Thymus (tissue), 2 donors: Measurements from ENCODE around the gene FSIP1. TPM values are rescaled to one million over a fixed set of nuclear protein-coding genes. Genes with fewer than 3 reads are reported as not detected.

Experiments
- polyA plus RNA-seq: library from polyadenylated mRNA; stranded (reverse); fragments of 200-250 nt; gene quantifications from one replicate; pipeline ENCODE4 v1.2.3, GENCODE V29; 2013
- total RNA-seq: library from RNA; stranded (reverse); fragments of 120-200 nt; gene quantifications from one replicate; pipeline ENCODE4 v1.2.4, GENCODE V29; 2013
- donor health status: healthy.

Gene FSIP1
- total and polyA plus RNA-seq, 2 donors, result 0.37 to 0.76 TPM

Other genes starting within 250 kb of the FSIP1 start
- 9.0 TPM for gene THBS1, start 201.8 kb downstream of the FSIP1 start, total RNA-seq
- 26.2 TPM for gene THBS1, start 201.8 kb downstream of the FSIP1 start, polyA plus RNA-seq
- 2.9 TPM for gene GPR176, start 137.4 kb upstream of the FSIP1 start, total RNA-seq
- gene GPR176, start 137.4 kb upstream of the FSIP1 start, polyA plus RNA-seq, result 3.5 TPM
- gene EIF2AK4, start 151.3 kb upstream of the FSIP1 start, total RNA-seq, result 22.9 TPM
- 57.0 TPM for gene EIF2AK4, start 151.3 kb upstream of the FSIP1 start, polyA plus RNA-seq